ENCODE data around the gene TMEM185A.
"Not testable (repeated sequence)": the region's sequence is repeated elsewhere in the genome, so short reads cannot be mapped to it uniquely, and the experiment has no call there.

Gene TMEM185A

GRCh38 chrX:149626829-149627228, 4.8 kb downstream of the TMEM185A start:
- DNase-seq (ENCODE audit: low read depth, low spot score): not testable (repeated sequence)

GRCh38 chrX:149619662-149620061, 11.9 kb downstream of the TMEM185A start:
- not testable (repeated sequence) for DNase-seq (ENCODE audit: low read depth, low spot score)

- DNase-seq (ENCODE audit: low read depth, low spot score): no peak
These were observed 12.7 kb downstream of the TMEM185A start for GRCh38 chrX:149618871-149619270.

GRCh38 chrX:149611623-149612175, 19.9 kb downstream of the TMEM185A start:
- no peak for DNase-seq (ENCODE audit: low read depth, low spot score)

GRCh38 chrX:149610511-149610910, 21.1 kb downstream of the TMEM185A start:
- no peak for DNase-seq (ENCODE audit: low read depth, low spot score)

GRCh38 chrX:149607699-149608098, 23.9 kb downstream of the TMEM185A start:
- DNase-seq (ENCODE audit: low read depth, low spot score): no peak

- DNase-seq (ENCODE audit: low read depth, low spot score): not testable (repeated sequence)
These were observed 26.2 kb downstream of the TMEM185A start for GRCh38 chrX:149605248-149605885.

- DNase-seq (ENCODE audit: low read depth, low spot score): not testable (repeated sequence)
These were observed 33.0 kb downstream of the TMEM185A start for GRCh38 chrX:149598603-149599002.

- DNase-seq (ENCODE audit: low read depth, low spot score): not testable (repeated sequence)
These were observed 35.6 kb downstream of the TMEM185A start for GRCh38 chrX:149595943-149596342.

GRCh38 chrX:149595214-149595613, 36.4 kb downstream of the TMEM185A start, which contains the start of gene HSFX2:
Gene HSFX2 (minus strand): TSS chrX:149595314. CDS start chrX:149594700, 614 bp downstream.
- DNase-seq (ENCODE audit: low read depth, low spot score): not testable (repeated sequence)

- not testable (repeated sequence) for DNase-seq (ENCODE audit: low read depth, low spot score)
These were observed 40.6 kb downstream of the TMEM185A start for GRCh38 chrX:149590993-149591392.

GRCh38 chrX:149587359-149587758, 44.2 kb downstream of the TMEM185A start, which contains the start of gene MAGEA9B:
Gene MAGEA9B (minus strand): TSS chrX:149587459. CDS start chrX:149583179, 4,280 bp downstream.
- not testable (repeated sequence) for DNase-seq (ENCODE audit: low read depth, low spot score)

- DNase-seq (ENCODE audit: low read depth, low spot score): not testable (repeated sequence)
These were observed 46.0 kb downstream of the TMEM185A start for GRCh38 chrX:149585631-149586030.

- DNase-seq (ENCODE audit: low read depth, low spot score): not testable (repeated sequence)
These were observed 58.1 kb downstream of the TMEM185A start for GRCh38 chrX:149573456-149573855.

GRCh38 chrX:149572743-149573142, 58.8 kb downstream of the TMEM185A start:
- DNase-seq (ENCODE audit: low read depth, low spot score): no peak

GRCh38 chrX:149571770-149572169, 59.8 kb downstream of the TMEM185A start:
- DNase-seq (ENCODE audit: low read depth, low spot score): no peak

- DNase-seq (ENCODE audit: low read depth, low spot score): no peak
These were observed 60.9 kb downstream of the TMEM185A start for GRCh38 chrX:149570668-149571067.

- DNase-seq (ENCODE audit: low read depth, low spot score): no peak
These were observed 61.8 kb downstream of the TMEM185A start for GRCh38 chrX:149569770-149570169.

- DNase-seq (ENCODE audit: low read depth, low spot score): no peak
These were observed 62.8 kb downstream of the TMEM185A start for GRCh38 chrX:149568701-149569296.

GRCh38 chrX:149567621-149568417, 63.8 kb downstream of the TMEM185A start:
- no peak for DNase-seq (ENCODE audit: low read depth, low spot score)

GRCh38 chrX:149563359-149563758, 68.2 kb downstream of the TMEM185A start:
- no peak for DNase-seq (ENCODE audit: low read depth, low spot score)

GRCh38 chrX:149555251-149555650, 76.3 kb downstream of the TMEM185A start:
- DNase-seq (ENCODE audit: low read depth, low spot score): not testable (repeated sequence)
